H9 (cell line): Measurements from ENCODE around the gene MAP3K20. TPM values are rescaled to one million over a fixed set of nuclear protein-coding genes. Genes with fewer than 3 reads are reported as not detected.

Experiments used
- DNase-seq: peaks from one replicate; pipeline ENCODE4 v3.0.0-alpha.2; 2017
- H2AFZ ChIP-seq: one replicate; pipeline ENCODE4 v1.6.1; 2013; ENCODE audit warnings: mild to moderate bottlenecking, low read length, control low read depth, moderate library complexity
- H2AK5ac ChIP-seq: 2 replicates; pipeline ENCODE4 v1.6.1; 2013; ENCODE audit warnings: low read length, control low read depth, mixed read lengths; ENCODE audit not compliant: insufficient read length
- H2BK120ac ChIP-seq: one replicate; pipeline ENCODE4 v1.6.1; 2013; ENCODE audit warnings: low read depth, mild to moderate bottlenecking, low read length, control low read depth, inconsistent platforms; ENCODE audit not compliant: poor library complexity, severe bottlenecking
- H2BK12ac ChIP-seq: 2 replicates; pipeline ENCODE4 v1.6.1; 2013; ENCODE audit warnings: low read length, control low read depth, mixed read lengths, low read depth; ENCODE audit not compliant: insufficient read length
- H2BK15ac ChIP-seq: 2 replicates; pipeline ENCODE4 v1.6.1; 2013; ENCODE audit warnings: low read depth, low read length, control low read depth
- H2BK20ac ChIP-seq: one replicate; pipeline ENCODE4 v1.6.1; 2013; ENCODE audit warnings: low read depth, mild to moderate bottlenecking, low read length, control low read depth, inconsistent platforms; ENCODE audit not compliant: poor library complexity, severe bottlenecking
- H2BK5ac ChIP-seq: 2 replicates; pipeline ENCODE4 v1.6.1; 2013; ENCODE audit warnings: low read length, control low read depth, mixed read lengths; ENCODE audit not compliant: insufficient read length
- H3K14ac ChIP-seq: 2 replicates; pipeline ENCODE4 v1.6.1; 2013; ENCODE audit warnings: low read length, control low read depth; ENCODE audit not compliant: insufficient read depth
- H3K18ac ChIP-seq: 2 replicates; pipeline ENCODE4 v1.6.1; 2013; ENCODE audit warnings: low read depth, mild to moderate bottlenecking, mixed read lengths, low read length, control low read depth; ENCODE audit not compliant: insufficient read length
- H3K23ac ChIP-seq: 2 replicates; pipeline ENCODE4 v1.6.1; 2013; ENCODE audit warnings: low read length, control low read depth, mixed read lengths, low read depth; ENCODE audit not compliant: insufficient read length
- H3K23me2 ChIP-seq: 2 replicates; pipeline ENCODE4 v1.6.1; 2013; ENCODE audit warnings: low read depth, mild to moderate bottlenecking, mixed read lengths, low read length, control low read depth; ENCODE audit not compliant: insufficient read length, poor library complexity, severe bottlenecking
- H3K27ac ChIP-seq: 2 replicates; pipeline ENCODE4 v1.5.1; 2013; ENCODE audit warnings: low read length, control low read depth, mixed read lengths, low read depth; ENCODE audit not compliant: insufficient read length
- H3K27me3 ChIP-seq: 2 replicates; pipeline ENCODE4 v1.6.1; 2013; ENCODE audit warnings: low read length, control low read depth, inconsistent platforms; ENCODE audit not compliant: insufficient read depth
- H3K4ac ChIP-seq: 2 replicates; pipeline ENCODE4 v1.6.1; 2013; ENCODE audit warnings: low read depth, mild to moderate bottlenecking, control low read depth, inconsistent platforms, low read length, moderate library complexity
- H3K4me1 ChIP-seq: 2 replicates; pipeline ENCODE4 v1.6.1; 2013; ENCODE audit warnings: low read length, control low read depth, inconsistent platforms; ENCODE audit not compliant: insufficient read depth
- H3K4me2 ChIP-seq: 2 replicates; pipeline ENCODE4 v1.6.1; 2013; ENCODE audit warnings: low read length, control low read depth, mixed read lengths; ENCODE audit not compliant: insufficient read length, insufficient read depth
- H3K56ac ChIP-seq: 2 replicates; pipeline ENCODE4 v1.6.1; 2013; ENCODE audit warnings: low read depth, mild to moderate bottlenecking, mixed read lengths, low read length, control low read depth; ENCODE audit not compliant: insufficient read length
- H3K79me1 ChIP-seq: 2 replicates; pipeline ENCODE4 v1.6.1; 2013; ENCODE audit warnings: low read depth, mild to moderate bottlenecking, moderate library complexity, low read length, control low read depth, inconsistent platforms; ENCODE audit not compliant: insufficient read depth, poor library complexity, severe bottlenecking
- H3K79me2 ChIP-seq: 2 replicates; pipeline ENCODE4 v1.6.1; 2013; ENCODE audit warnings: low read length, control low read depth, inconsistent platforms; ENCODE audit not compliant: insufficient read depth
- H3K9ac ChIP-seq: 2 replicates; pipeline ENCODE4 v1.6.1; 2013; ENCODE audit warnings: low read length, control low read depth, mixed read lengths; ENCODE audit not compliant: insufficient read length; ENCODE audit errors: extremely low read depth
- H3K9me3 ChIP-seq: one replicate; pipeline ENCODE4 v1.6.1; 2013; ENCODE audit warnings: low read depth, low read length, inconsistent platforms; ENCODE audit not compliant: control insufficient read depth
- H3T11ph ChIP-seq: one replicate; pipeline ENCODE4 v1.6.1; 2013; ENCODE audit warnings: mild to moderate bottlenecking, low read length, control low read depth, inconsistent platforms
- H4K20me1 ChIP-seq: one replicate; pipeline ENCODE4 v1.6.1; 2013; ENCODE audit not compliant: control insufficient read depth, insufficient read length, insufficient read depth
- H4K5ac ChIP-seq: 2 replicates; pipeline ENCODE4 v1.6.1; 2013; ENCODE audit warnings: low read depth, mild to moderate bottlenecking, mixed read lengths, low read length, control low read depth; ENCODE audit not compliant: insufficient read length
- H4K8ac ChIP-seq: replicated peaks from 2 replicates; pipeline ENCODE4 v1.6.1; 2013; ENCODE audit warnings: low read length, control low read depth, mixed read lengths, low read depth; ENCODE audit not compliant: insufficient read length
- H4K91ac ChIP-seq: 2 replicates; pipeline ENCODE4 v1.6.1; 2013; ENCODE audit warnings: low read depth, mild to moderate bottlenecking, moderate library complexity, mixed read lengths, low read length, control low read depth; ENCODE audit not compliant: insufficient read length
- H3K27ac Mint-ChIP-seq, 3 experiments: 2 replicates in 2 of 3; 3 replicates in 1 of 3; pipeline ENCODE4 v1.8.0; 2020 to 2021; ENCODE audit warnings: mixed read lengths in 3 of 3, mild to moderate bottlenecking in 1 of 3, moderate library complexity in 1 of 3
- H3K27me3 Mint-ChIP-seq: 2 replicates; pipeline ENCODE4 v1.8.0; 2021; ENCODE audit warnings: low read depth, mild to moderate bottlenecking, moderate library complexity, mixed read lengths
- H3K36me3 Mint-ChIP-seq, 3 experiments: 2 replicates in 2 of 3; 3 replicates in 1 of 3; pipeline ENCODE4 v1.8.0; 2020 to 2021; ENCODE audit warnings: low read depth in 3 of 3, mixed read lengths in 3 of 3; ENCODE audit not compliant: insufficient read depth in 1 of 3
- H3K4me1 Mint-ChIP-seq, 2 experiments: 2 replicates each; pipeline ENCODE4 v1.8.0; 2020; ENCODE audit warnings: mixed read lengths in 2 of 2
- H3K4me3 Mint-ChIP-seq, 2 experiments: 2 replicates in 1 of 2; 3 replicates in 1 of 2; pipeline ENCODE4 v1.8.0; 2020 to 2021; ENCODE audit warnings: mild to moderate bottlenecking in 2 of 2, mixed read lengths in 2 of 2, moderate library complexity in 1 of 2
- H3K9me3 Mint-ChIP-seq, 2 experiments: 2 replicates in 1 of 2; 3 replicates in 1 of 2; pipeline ENCODE4 v1.8.0; 2020; ENCODE audit warnings: mild to moderate bottlenecking in 2 of 2, mixed read lengths in 2 of 2, moderate library complexity in 1 of 2
- WGBS: extraction: QIAGEN DNeasy Blood & Tissue Kit; methylation state at CpG from one replicate; pipeline ENCODE4 v1.1.7; 2013; ENCODE audit warnings: missing lambda C conversion rate, low lambda C conversion rate, mixed read lengths; ENCODE audit not compliant: insufficient read length; ENCODE audit errors: extremely low coverage; 5-methylcytosine and 5-hydroxymethylcytosine counted together
- total RNA-seq: library from RNA; stranded (reverse); gene quantifications from 2 replicates; pipeline ENCODE4 v1.2.1, GENCODE V29; 2021
- TF ChIP-seq, protein P1 (sequence below): fragments of 200-600 bp; sonication (generic); conservative IDR thresholded peaks from 3 replicates; pipeline ENCODE4 v1.8.0; 2021; ENCODE audit warnings: antibody characterized with exemption, mild to moderate bottlenecking

The MAP3K20 gene
- total RNA-seq, 1 experiment from 2014 or later, result 8.7 TPM

DNA sequence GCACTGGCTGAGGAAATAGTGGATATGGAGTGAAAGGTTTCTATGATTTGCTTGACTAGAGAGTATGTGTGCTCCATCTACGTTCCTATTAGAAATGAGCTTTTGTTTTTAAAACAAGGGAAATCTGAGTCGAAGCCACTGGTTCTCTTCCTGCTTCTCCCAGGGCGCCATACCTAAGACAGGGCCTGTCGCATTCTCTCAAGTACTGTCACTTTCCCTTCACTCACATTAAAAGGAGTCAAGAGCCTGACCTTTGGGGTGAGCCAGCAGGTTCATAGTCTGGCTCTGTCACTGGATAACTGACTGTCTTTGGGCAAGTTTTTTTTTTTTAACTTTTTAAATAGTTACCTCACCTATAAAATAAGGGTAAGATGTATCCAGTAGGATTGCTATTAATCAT, 121.0 kb downstream of the MAP3K20 start:
- H3K79me2 ChIP-seq, result no peaks in the 10 kb centered on the region
- WGBS, result no CpG with 5 or more reads among the region's 4 CpGs
- H3K14ac ChIP-seq, result no peak overlapping the region
- no peaks in the 10 kb centered on the region for H3K9me3 ChIP-seq
- H4K20me1 ChIP-seq, result no peaks in the 10 kb centered on the region
- no peak overlapping the region for H4K91ac ChIP-seq
- peaks cover 21% of the 10 kb centered on the region; the same call in 1 of the 2 replicates for H3K4me1 ChIP-seq
- no peak overlapping the region for H3K27ac ChIP-seq
- Mint-ChIP-seq H3K27me3 (no peaks in the 10 kb centered on the region), H3K4me3 (no peak overlapping the region; a peak in 1 of 5 replicates), H3K9me3 (no peaks in the 10 kb centered on the region), H3K36me3 (no peaks in the 10 kb centered on the region), H3K4me1 (peaks cover 52% of the 10 kb centered on the region in 2 experiments), H3K27ac (peak overlapping the region; percentile 55 to 89 (median 79); a peak in 6 of 7 replicates)
- H2BK15ac ChIP-seq, result no peak overlapping the region
- H3K4ac ChIP-seq, result no peak overlapping the region; the same call in 1 of the 2 replicates
- H3K9ac ChIP-seq, result no peak overlapping the region
- peak overlapping the region; percentile 78 for H2BK20ac ChIP-seq
- no peaks in the 10 kb centered on the region for H3K23me2 ChIP-seq
- no peak overlapping the region for H2BK120ac ChIP-seq
- no peaks in the 10 kb centered on the region for H3K79me1 ChIP-seq
- no peak overlapping the region for H2BK12ac ChIP-seq
- TF ChIP-seq, protein P1, sequence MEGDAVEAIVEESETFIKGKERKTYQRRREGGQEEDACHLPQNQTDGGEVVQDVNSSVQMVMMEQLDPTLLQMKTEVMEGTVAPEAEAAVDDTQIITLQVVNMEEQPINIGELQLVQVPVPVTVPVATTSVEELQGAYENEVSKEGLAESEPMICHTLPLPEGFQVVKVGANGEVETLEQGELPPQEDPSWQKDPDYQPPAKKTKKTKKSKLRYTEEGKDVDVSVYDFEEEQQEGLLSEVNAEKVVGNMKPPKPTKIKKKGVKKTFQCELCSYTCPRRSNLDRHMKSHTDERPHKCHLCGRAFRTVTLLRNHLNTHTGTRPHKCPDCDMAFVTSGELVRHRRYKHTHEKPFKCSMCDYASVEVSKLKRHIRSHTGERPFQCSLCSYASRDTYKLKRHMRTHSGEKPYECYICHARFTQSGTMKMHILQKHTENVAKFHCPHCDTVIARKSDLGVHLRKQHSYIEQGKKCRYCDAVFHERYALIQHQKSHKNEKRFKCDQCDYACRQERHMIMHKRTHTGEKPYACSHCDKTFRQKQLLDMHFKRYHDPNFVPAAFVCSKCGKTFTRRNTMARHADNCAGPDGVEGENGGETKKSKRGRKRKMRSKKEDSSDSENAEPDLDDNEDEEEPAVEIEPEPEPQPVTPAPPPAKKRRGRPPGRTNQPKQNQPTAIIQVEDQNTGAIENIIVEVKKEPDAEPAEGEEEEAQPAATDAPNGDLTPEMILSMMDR, result no peak
- H3K23ac ChIP-seq, result no peak overlapping the region
- H3K56ac ChIP-seq, result no peak overlapping the region
- H3K18ac ChIP-seq, result no peak overlapping the region
- H4K5ac ChIP-seq, result no peak overlapping the region
- no peak overlapping the region for H2AFZ ChIP-seq
- no peak overlapping the region for H2BK5ac ChIP-seq
- no peak overlapping the region for H3T11ph ChIP-seq
- H2AK5ac ChIP-seq, result no peak overlapping the region
- no peak overlapping the region for H4K8ac ChIP-seq
- peak overlapping the region; percentile 15 for H3K4me2 ChIP-seq
- no peaks in the 10 kb centered on the region for H3K27me3 ChIP-seq
- no peak for DNase-seq
